ENCODE data around the gene SOX5.

SOX5 gene

GRCh38 chr12:23703051-23703450 lies 246.4 kb downstream of the SOX5 start:
- no peaks in the 10 kb centered on the region for H3K9me3 Mint-ChIP-seq
- no peaks in the 10 kb centered on the region for H3K4me1 Mint-ChIP-seq (ENCODE audit: low read depth)
- H3K36me3 Mint-ChIP-seq (ENCODE audit: low read depth) = no peaks in the 10 kb centered on the region
- no peak for DNase-seq (ENCODE audit: low spot score)
- no peak overlapping the region for H3K4me3 Mint-ChIP-seq
- H3K27me3 Mint-ChIP-seq (ENCODE audit: low read depth) = no peaks in the 10 kb centered on the region
- H3K27ac Mint-ChIP-seq = no peak overlapping the region

GRCh38 chr12:23699031-23699430 lies 250.4 kb downstream of the SOX5 start:
- Mint-ChIP-seq H3K9me3 (peaks cover 10% of the 10 kb centered on the region), H3K27ac (no peak overlapping the region), H3K4me3 (no peak overlapping the region), H3K27me3 (ENCODE audit: low read depth) (no peaks in the 10 kb centered on the region), H3K4me1 (ENCODE audit: low read depth) (no peaks in the 10 kb centered on the region), H3K36me3 (ENCODE audit: low read depth) (no peaks in the 10 kb centered on the region)
- no peak for DNase-seq (ENCODE audit: low spot score)

GRCh38 chr12:23694920-23695319 lies 254.6 kb downstream of the SOX5 start:
- no peak for DNase-seq (ENCODE audit: low spot score)
- H3K4me1 Mint-ChIP-seq (ENCODE audit: low read depth) = no peaks in the 10 kb centered on the region
- H3K4me3 Mint-ChIP-seq = no peak overlapping the region
- peaks cover 11% of the 10 kb centered on the region for H3K9me3 Mint-ChIP-seq
- H3K36me3 Mint-ChIP-seq (ENCODE audit: low read depth) = no peaks in the 10 kb centered on the region
- no peaks in the 10 kb centered on the region for H3K27me3 Mint-ChIP-seq (ENCODE audit: low read depth)
- H3K27ac Mint-ChIP-seq = no peak overlapping the region

GRCh38 chr12:23694307-23694706 lies 255.2 kb downstream of the SOX5 start:
- Mint-ChIP-seq H3K27me3 (ENCODE audit: low read depth) (no peaks in the 10 kb centered on the region), H3K36me3 (ENCODE audit: low read depth) (no peaks in the 10 kb centered on the region), H3K9me3 (peaks cover 11% of the 10 kb centered on the region), H3K27ac (no peak overlapping the region), H3K4me3 (no peak overlapping the region), H3K4me1 (ENCODE audit: low read depth) (no peaks in the 10 kb centered on the region)
- no peak for DNase-seq (ENCODE audit: low spot score)

- Mint-ChIP-seq H3K27ac (no peak overlapping the region), H3K4me3 (no peak overlapping the region), H3K4me1 (ENCODE audit: low read depth) (no peaks in the 10 kb centered on the region), H3K36me3 (ENCODE audit: low read depth) (no peaks in the 10 kb centered on the region), H3K9me3 (no peaks in the 10 kb centered on the region), H3K27me3 (ENCODE audit: low read depth) (no peaks in the 10 kb centered on the region)
- no peak for DNase-seq (ENCODE audit: low spot score)
These were observed 261.5 kb downstream of the SOX5 start for GRCh38 chr12:23687947-23688346.

- Mint-ChIP-seq H3K27me3 (ENCODE audit: low read depth) (no peaks in the 10 kb centered on the region), H3K27ac (no peak overlapping the region), H3K9me3 (no peaks in the 10 kb centered on the region), H3K4me1 (ENCODE audit: low read depth) (no peaks in the 10 kb centered on the region), H3K36me3 (ENCODE audit: low read depth) (no peaks in the 10 kb centered on the region), H3K4me3 (no peak overlapping the region)
- DNase-seq (ENCODE audit: low spot score) = no peak
These were observed 263.4 kb downstream of the SOX5 start for GRCh38 chr12:23686095-23686494.

GRCh38 chr12:23684121-23684520 lies 265.3 kb downstream of the SOX5 start:
- H3K9me3 Mint-ChIP-seq = no peaks in the 10 kb centered on the region
- H3K27me3 Mint-ChIP-seq (ENCODE audit: low read depth) = no peaks in the 10 kb centered on the region
- no peak overlapping the region for H3K4me3 Mint-ChIP-seq
- DNase-seq (ENCODE audit: low spot score) = no peak
- no peak overlapping the region for H3K27ac Mint-ChIP-seq
- no peaks in the 10 kb centered on the region for H3K4me1 Mint-ChIP-seq (ENCODE audit: low read depth)
- no peaks in the 10 kb centered on the region for H3K36me3 Mint-ChIP-seq (ENCODE audit: low read depth)

GRCh38 chr12:23681237-23681636 lies 268.2 kb downstream of the SOX5 start:
- Mint-ChIP-seq H3K4me1 (ENCODE audit: low read depth) (no peaks in the 10 kb centered on the region), H3K4me3 (no peak overlapping the region), H3K36me3 (ENCODE audit: low read depth) (no peaks in the 10 kb centered on the region), H3K27ac (no peak overlapping the region), H3K27me3 (ENCODE audit: low read depth) (no peaks in the 10 kb centered on the region), H3K9me3 (peaks cover 4% of the 10 kb centered on the region)
- DNase-seq (ENCODE audit: low spot score) = no peak

GRCh38 chr12:23674064-23674463 lies 275.4 kb downstream of the SOX5 start:
- DNase-seq (ENCODE audit: low spot score) = no peak
- Mint-ChIP-seq H3K36me3 (ENCODE audit: low read depth) (no peaks in the 10 kb centered on the region), H3K9me3 (peaks cover 8% of the 10 kb centered on the region), H3K4me3 (no peak overlapping the region), H3K4me1 (ENCODE audit: low read depth) (no peaks in the 10 kb centered on the region), H3K27me3 (ENCODE audit: low read depth) (no peaks in the 10 kb centered on the region), H3K27ac (no peak overlapping the region)

- Mint-ChIP-seq H3K4me3 (no peak overlapping the region), H3K9me3 (peaks cover 3% of the 10 kb centered on the region), H3K36me3 (ENCODE audit: low read depth) (no peaks in the 10 kb centered on the region), H3K4me1 (ENCODE audit: low read depth) (no peaks in the 10 kb centered on the region), H3K27ac (no peak overlapping the region), H3K27me3 (ENCODE audit: low read depth) (no peaks in the 10 kb centered on the region)
- DNase-seq (ENCODE audit: low spot score) = no peak
These were observed 277.6 kb downstream of the SOX5 start for GRCh38 chr12:23671881-23672280.

- H3K4me1 Mint-ChIP-seq (ENCODE audit: low read depth) = no peaks in the 10 kb centered on the region
- no peak overlapping the region for H3K4me3 Mint-ChIP-seq
- no peak overlapping the region for H3K27ac Mint-ChIP-seq
- H3K9me3 Mint-ChIP-seq = peaks cover 3% of the 10 kb centered on the region
- no peaks in the 10 kb centered on the region for H3K27me3 Mint-ChIP-seq (ENCODE audit: low read depth)
- DNase-seq (ENCODE audit: low spot score) = no peak
- H3K36me3 Mint-ChIP-seq (ENCODE audit: low read depth) = no peaks in the 10 kb centered on the region
These were observed 278.8 kb downstream of the SOX5 start for GRCh38 chr12:23670684-23671083.

GRCh38 chr12:23669691-23670090 lies 279.8 kb downstream of the SOX5 start:
- no peak for DNase-seq (ENCODE audit: low spot score)
- no peak overlapping the region for H3K27ac Mint-ChIP-seq
- H3K9me3 Mint-ChIP-seq = peaks cover 2% of the 10 kb centered on the region
- no peaks in the 10 kb centered on the region for H3K36me3 Mint-ChIP-seq (ENCODE audit: low read depth)
- H3K27me3 Mint-ChIP-seq (ENCODE audit: low read depth) = no peaks in the 10 kb centered on the region
- H3K4me3 Mint-ChIP-seq = no peak overlapping the region
- no peaks in the 10 kb centered on the region for H3K4me1 Mint-ChIP-seq (ENCODE audit: low read depth)

GRCh38 chr12:23666866-23667265 lies 282.6 kb downstream of the SOX5 start:
- peaks cover 6% of the 10 kb centered on the region for H3K9me3 Mint-ChIP-seq
- H3K27ac Mint-ChIP-seq = no peak overlapping the region
- H3K4me1 Mint-ChIP-seq (ENCODE audit: low read depth) = no peaks in the 10 kb centered on the region
- no peak overlapping the region for H3K4me3 Mint-ChIP-seq
- H3K36me3 Mint-ChIP-seq (ENCODE audit: low read depth) = no peaks in the 10 kb centered on the region
- no peak for DNase-seq (ENCODE audit: low spot score)
- H3K27me3 Mint-ChIP-seq (ENCODE audit: low read depth) = no peaks in the 10 kb centered on the region

GRCh38 chr12:23662966-23663365 lies 286.5 kb downstream of the SOX5 start:
- H3K9me3 Mint-ChIP-seq = peaks cover 6% of the 10 kb centered on the region

GRCh38 chr12:23659131-23659530 lies 290.3 kb downstream of the SOX5 start:
- Mint-ChIP-seq H3K27me3 (ENCODE audit: low read depth) (no peaks in the 10 kb centered on the region), H3K4me3 (no peak overlapping the region)

More at GRCh38 chr12:23662966-23663365, 286.5 kb downstream of the SOX5 start:
- Mint-ChIP-seq H3K4me3 (no peak overlapping the region), H3K27ac (no peak overlapping the region), H3K4me1 (ENCODE audit: low read depth) (no peaks in the 10 kb centered on the region), H3K36me3 (ENCODE audit: low read depth) (no peaks in the 10 kb centered on the region), H3K27me3 (ENCODE audit: low read depth) (no peaks in the 10 kb centered on the region)
- no peak for DNase-seq (ENCODE audit: low spot score)

More at GRCh38 chr12:23659131-23659530, 290.3 kb downstream of the SOX5 start:
- H3K9me3 Mint-ChIP-seq = peaks cover 5% of the 10 kb centered on the region
- DNase-seq (ENCODE audit: low spot score) = no peak
- no peak overlapping the region for H3K27ac Mint-ChIP-seq
- H3K36me3 Mint-ChIP-seq (ENCODE audit: low read depth) = no peaks in the 10 kb centered on the region
- no peaks in the 10 kb centered on the region for H3K4me1 Mint-ChIP-seq (ENCODE audit: low read depth)
